Testis (tissue), 2 donors: ENCODE results near the gene KRTAP20-4.

Experiments used
- POLR2A ChIP-seq: fragments of 450-650 bp; IDR thresholded peaks from one replicate; pipeline ENCODE4 v1.6.1; 2017; ENCODE audit warnings: antibody characterized with exemption, mild to moderate bottlenecking, moderate library complexity
- TF ChIP-seq, protein P1 (sequence below), 3 experiments: fragments of 450-650 bp in 2 of 3; fragments of 200-600 bp in 1 of 3; sonication (generic) in 1 of 3; IDR thresholded peaks; one replicate each; pipeline ENCODE4 v1.5.1; 2016 to 2019; ENCODE audit warnings: antibody characterized with exemption in 3 of 3, mild to moderate bottlenecking in 2 of 3, moderate library complexity in 1 of 3

DNA sequence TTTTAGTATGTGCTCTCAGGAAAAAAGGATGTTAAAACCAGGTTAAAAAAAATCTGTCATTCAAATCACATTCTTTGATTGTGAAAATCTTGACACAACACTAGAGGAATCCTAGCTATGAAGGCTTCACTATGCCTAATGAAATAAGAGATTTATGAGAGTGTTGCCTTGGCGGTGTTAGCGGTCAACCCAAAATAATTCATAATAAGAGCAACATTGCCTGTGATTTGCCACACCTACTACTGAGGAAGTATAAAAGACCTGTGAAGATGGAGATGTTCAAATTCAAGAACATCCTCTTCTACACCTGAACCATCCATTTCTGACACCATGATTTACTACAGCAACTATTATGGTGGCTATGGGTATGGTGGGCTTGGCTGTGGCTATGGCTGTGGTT is 4.3 kb upstream of the KRTAP20-4 start, which contains the start of gene KRTAP20-1:
- TF ChIP-seq, protein P1, sequence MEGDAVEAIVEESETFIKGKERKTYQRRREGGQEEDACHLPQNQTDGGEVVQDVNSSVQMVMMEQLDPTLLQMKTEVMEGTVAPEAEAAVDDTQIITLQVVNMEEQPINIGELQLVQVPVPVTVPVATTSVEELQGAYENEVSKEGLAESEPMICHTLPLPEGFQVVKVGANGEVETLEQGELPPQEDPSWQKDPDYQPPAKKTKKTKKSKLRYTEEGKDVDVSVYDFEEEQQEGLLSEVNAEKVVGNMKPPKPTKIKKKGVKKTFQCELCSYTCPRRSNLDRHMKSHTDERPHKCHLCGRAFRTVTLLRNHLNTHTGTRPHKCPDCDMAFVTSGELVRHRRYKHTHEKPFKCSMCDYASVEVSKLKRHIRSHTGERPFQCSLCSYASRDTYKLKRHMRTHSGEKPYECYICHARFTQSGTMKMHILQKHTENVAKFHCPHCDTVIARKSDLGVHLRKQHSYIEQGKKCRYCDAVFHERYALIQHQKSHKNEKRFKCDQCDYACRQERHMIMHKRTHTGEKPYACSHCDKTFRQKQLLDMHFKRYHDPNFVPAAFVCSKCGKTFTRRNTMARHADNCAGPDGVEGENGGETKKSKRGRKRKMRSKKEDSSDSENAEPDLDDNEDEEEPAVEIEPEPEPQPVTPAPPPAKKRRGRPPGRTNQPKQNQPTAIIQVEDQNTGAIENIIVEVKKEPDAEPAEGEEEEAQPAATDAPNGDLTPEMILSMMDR (IDR thresholded peaks at IDR 0.05), result no peak
- no peak for TF ChIP-seq POLR2A
